ENCODE measurements around the gene TRAF6.
"Not testable (repeated sequence)": the region's sequence is repeated elsewhere in the genome, so short reads cannot be mapped to it uniquely, and the experiment has no call there.

Gene TRAF6

GRCh38 chr11:36509694-36510593 lies at the start of gene TRAF6:
Gene TRAF6 (minus strand): TSS chr11:36510272. CDS start chr11:36501515, 8,757 bp downstream.
- DNase-seq: peak; percentile 85 to 87

GRCh38 chr11:36558571-36559413 lies 48.7 kb upstream of the TRAF6 start:
- DNase-seq: peak in 1 of 2 donors; percentile 54

- DNase-seq: no peak
These were observed 47.9 kb upstream of the TRAF6 start for GRCh38 chr11:36557991-36558390.

- DNase-seq: not testable (repeated sequence)
These were observed 47.3 kb upstream of the TRAF6 start for GRCh38 chr11:36557390-36557789.

GRCh38 chr11:36550385-36551115 lies 40.5 kb upstream of the TRAF6 start:
- DNase-seq: no peak

GRCh38 chr11:36540998-36541397 lies 30.9 kb upstream of the TRAF6 start:
- peak; percentile 26 to 35 for DNase-seq

- no peak for DNase-seq
These were observed 24.3 kb upstream of the TRAF6 start for GRCh38 chr11:36534276-36534840.

GRCh38 chr11:36532941-36533601 lies 23.0 kb upstream of the TRAF6 start:
- DNase-seq: no peak

- DNase-seq: no peak
These were observed 20.8 kb upstream of the TRAF6 start for GRCh38 chr11:36530840-36531239.

- DNase-seq: no peak
These were observed 3.9 kb upstream of the TRAF6 start for GRCh38 chr11:36513965-36514364.

- DNase-seq: no peak
These were observed 1.9 kb upstream of the TRAF6 start for GRCh38 chr11:36512016-36512415.

- not testable (repeated sequence) for DNase-seq
These were observed 990 bp upstream of the TRAF6 start for GRCh38 chr11:36511062-36511461.

GRCh38 chr11:36510594-36510942 lies 496 bp upstream of the TRAF6 start:
- no peak for DNase-seq

- DNase-seq: peak; percentile 46 to 71
These were observed 852 bp downstream of the TRAF6 start for GRCh38 chr11:36509201-36509639.

GRCh38 chr11:36508743-36509142 lies 1.3 kb downstream of the TRAF6 start:
- no peak for DNase-seq

GRCh38 chr11:36507824-36508489 lies 2.1 kb downstream of the TRAF6 start:
- DNase-seq: no peak

GRCh38 chr11:36501236-36501635 lies 8.8 kb downstream of the TRAF6 start:
- no peak for DNase-seq

- DNase-seq: peak in 1 of 2 donors; percentile 17
These were observed 9.8 kb downstream of the TRAF6 start for GRCh38 chr11:36500315-36500721.

GRCh38 chr11:36499315-36499714 lies 10.8 kb downstream of the TRAF6 start:
- DNase-seq: no peak

- DNase-seq: no peak
These were observed 11.4 kb downstream of the TRAF6 start for GRCh38 chr11:36498721-36499120.

GRCh38 chr11:36493332-36493731 lies 16.7 kb downstream of the TRAF6 start:
- DNase-seq: no peak
